HEK293T (cell line): ENCODE data around the gene KMT2E.

Experiments
- BHLHE40 ChIP-seq: fragments of 450-650 bp; IDR thresholded peaks from 2 replicates; pipeline ENCODE4 v1.6.1; 2016; ENCODE audit warnings: mild to moderate bottlenecking, moderate library complexity, borderline replicate concordance
- FOXA1 ChIP-seq: fragments of 450-650 bp; IDR thresholded peaks from 2 replicates; pipeline ENCODE4 v1.6.1; 2016; ENCODE audit warnings: mild to moderate bottlenecking
- FOXK2 ChIP-seq: fragments of 450-650 bp; IDR thresholded peaks from 2 replicates; pipeline ENCODE4 v1.6.1; 2016; ENCODE audit warnings: mild to moderate bottlenecking
- FOXM1 ChIP-seq: fragments of 450-650 bp; IDR thresholded peaks from 2 replicates; pipeline ENCODE4 v1.6.1; 2017; ENCODE audit warnings: mild to moderate bottlenecking, borderline replicate concordance
- L3MBTL2 ChIP-seq: fragments of 450-650 bp; conservative IDR thresholded peaks from 2 replicates; pipeline ENCODE4 v1.6.1; 2016; ENCODE audit warnings: mild to moderate bottlenecking
- LEF1 ChIP-seq: fragments of 450-650 bp; IDR thresholded peaks from 2 replicates; pipeline ENCODE4 v1.6.1; 2017; ENCODE audit warnings: mild to moderate bottlenecking, borderline replicate concordance
- SP1 ChIP-seq: fragments of 450-650 bp; IDR thresholded peaks from 2 replicates; pipeline ENCODE4 v1.6.1; 2017
- SUZ12 ChIP-seq: fragments of 450-650 bp; IDR thresholded peaks from 2 replicates; pipeline ENCODE4 v1.6.1; 2016; ENCODE audit warnings: mild to moderate bottlenecking
- TARDBP ChIP-seq: fragments of 450-650 bp; IDR thresholded peaks from 2 replicates; pipeline ENCODE4 v1.6.1; 2016

DNA sequence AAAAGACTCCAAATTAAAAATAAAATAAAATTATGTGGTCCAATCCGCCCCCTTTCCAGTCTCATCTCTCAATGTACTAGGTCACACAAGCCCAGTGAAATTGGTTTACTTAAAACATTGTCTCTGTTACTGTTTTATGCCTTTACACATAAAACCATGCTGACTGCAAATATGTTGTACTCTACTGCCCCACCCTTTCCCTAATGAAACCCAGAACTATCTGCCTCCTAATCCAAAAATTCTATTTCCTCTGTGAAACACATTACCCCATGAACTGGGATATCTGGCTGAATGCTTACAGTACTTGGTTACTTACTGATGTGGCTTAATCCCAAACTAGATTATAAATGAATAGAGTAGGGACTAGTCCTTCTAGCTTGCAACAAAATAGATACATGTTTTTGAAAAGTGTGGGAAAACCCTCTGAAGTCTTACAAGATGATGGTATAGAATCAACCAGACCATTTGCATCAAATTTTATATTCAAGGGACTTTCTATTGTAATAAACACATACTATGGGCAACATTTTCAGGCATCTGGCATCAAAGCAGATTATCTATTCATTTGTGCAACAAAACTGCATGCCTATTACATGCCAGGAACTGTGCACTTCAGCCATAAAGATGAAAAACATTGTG lies 10.0 kb upstream of the KMT2E start:
- no peak for TF ChIP-seq L3MBTL2
- no peak for TF ChIP-seq SP1
- no peak for TF ChIP-seq LEF1
- TF ChIP-seq SUZ12, result no peak
- no peak for TF ChIP-seq FOXK2
- no peak for TF ChIP-seq BHLHE40
- TF ChIP-seq FOXM1, result no peak
- TF ChIP-seq FOXA1, result no peak
- TF ChIP-seq TARDBP, result no peak
